GM10248 (cell line): ENCODE measurements around the gene INSIG1.

Source experiments
- CTCF ChIA-PET: fragments of 300-600 bp; sonication (Branson Sonifier 250); formaldehyde crosslinking; extraction: SDS; loops from one replicate; lab custom pipeline; 2021; ENCODE audit warnings: antibody characterized with exemption; lab: Yijun Ruan, JAX
- POLR2A ChIA-PET: fragments of 350-650 bp; sonication (Branson Sonifier 250); formaldehyde crosslinking; extraction: SDS; loops from one replicate; lab custom pipeline; 2020; ENCODE audit warnings: antibody characterized with exemption; lab: Yijun Ruan, JAX
- DNase-seq: peaks from one replicate; pipeline ENCODE4 v3.0.0; 2012; ENCODE audit errors: extremely low spot score
- TF ChIP-seq, protein P1 (sequence below): IDR thresholded peaks from 2 replicates; pipeline ENCODE4 v1.5.1; 2012; ENCODE audit warnings: mild to moderate bottlenecking, low read depth; ENCODE audit errors: extremely low read depth, missing control alignments, control extremely low read depth

The INSIG1 gene

DNA sequence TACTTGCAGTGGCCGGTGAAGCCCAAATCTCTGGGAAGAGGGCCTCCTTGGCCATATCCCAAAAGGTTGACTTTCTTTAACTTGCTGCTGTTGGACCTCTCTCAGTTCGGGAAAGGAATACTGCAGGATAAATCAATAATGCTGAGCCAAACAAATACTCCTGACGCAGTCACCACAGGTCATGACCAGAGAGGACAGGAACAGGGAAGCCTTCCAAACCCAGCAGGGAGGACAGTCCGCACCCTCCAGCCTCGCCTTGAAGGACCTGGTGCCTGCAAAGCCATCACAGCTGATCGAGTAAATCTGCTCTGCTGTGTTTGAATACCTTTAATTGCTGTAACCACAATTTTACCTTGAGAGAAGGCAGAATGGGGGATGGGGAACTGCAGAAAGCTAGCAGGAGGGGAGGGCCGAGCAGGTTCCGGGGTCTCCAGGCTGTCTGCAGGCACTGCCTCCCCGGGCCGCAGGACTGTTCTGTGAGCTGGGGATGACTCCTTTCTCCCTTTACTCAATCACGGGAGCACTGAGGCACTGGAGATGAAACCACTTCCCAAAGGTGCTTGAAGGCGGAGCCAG is 20.8 kb upstream of the INSIG1 start:
- no peak for DNase-seq
- CTCF ChIA-PET: no interaction called here
- POLR2A ChIA-PET: no interaction called here
- TF ChIP-seq, protein P1, sequence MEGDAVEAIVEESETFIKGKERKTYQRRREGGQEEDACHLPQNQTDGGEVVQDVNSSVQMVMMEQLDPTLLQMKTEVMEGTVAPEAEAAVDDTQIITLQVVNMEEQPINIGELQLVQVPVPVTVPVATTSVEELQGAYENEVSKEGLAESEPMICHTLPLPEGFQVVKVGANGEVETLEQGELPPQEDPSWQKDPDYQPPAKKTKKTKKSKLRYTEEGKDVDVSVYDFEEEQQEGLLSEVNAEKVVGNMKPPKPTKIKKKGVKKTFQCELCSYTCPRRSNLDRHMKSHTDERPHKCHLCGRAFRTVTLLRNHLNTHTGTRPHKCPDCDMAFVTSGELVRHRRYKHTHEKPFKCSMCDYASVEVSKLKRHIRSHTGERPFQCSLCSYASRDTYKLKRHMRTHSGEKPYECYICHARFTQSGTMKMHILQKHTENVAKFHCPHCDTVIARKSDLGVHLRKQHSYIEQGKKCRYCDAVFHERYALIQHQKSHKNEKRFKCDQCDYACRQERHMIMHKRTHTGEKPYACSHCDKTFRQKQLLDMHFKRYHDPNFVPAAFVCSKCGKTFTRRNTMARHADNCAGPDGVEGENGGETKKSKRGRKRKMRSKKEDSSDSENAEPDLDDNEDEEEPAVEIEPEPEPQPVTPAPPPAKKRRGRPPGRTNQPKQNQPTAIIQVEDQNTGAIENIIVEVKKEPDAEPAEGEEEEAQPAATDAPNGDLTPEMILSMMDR: no peak

DNA sequence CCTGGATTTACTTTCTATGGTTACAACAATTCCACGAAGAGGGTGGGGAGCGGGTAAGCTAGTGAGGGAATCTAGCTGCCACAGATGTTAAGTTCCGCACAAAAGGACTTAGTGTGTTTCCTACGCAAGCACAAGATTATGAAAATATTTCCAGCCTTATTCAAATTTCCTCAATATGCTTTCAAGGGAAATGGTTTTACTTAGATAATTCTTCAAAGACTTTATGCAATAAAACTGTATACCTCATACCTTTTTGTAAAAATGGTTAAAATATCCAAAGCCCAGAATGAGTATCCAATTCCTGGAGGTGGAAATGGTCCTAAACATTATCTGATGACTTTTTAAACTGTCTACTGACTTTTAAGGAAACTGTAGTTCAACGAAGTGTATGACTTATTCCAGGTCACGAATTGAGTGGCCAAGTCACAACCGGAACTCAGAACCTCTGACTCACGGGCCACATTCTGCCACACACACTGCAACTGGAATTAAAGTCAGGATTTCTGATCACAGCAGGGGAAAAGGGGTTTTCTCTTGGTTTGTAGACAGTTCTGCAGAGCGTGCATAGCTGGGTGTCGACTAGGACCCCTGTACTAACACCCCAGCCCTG is 20.2 kb upstream of the INSIG1 start:
- CTCF ChIA-PET: no interaction called here
- TF ChIP-seq, protein P1: no peak
- POLR2A ChIA-PET: no interaction called here
- DNase-seq: no peak

DNA sequence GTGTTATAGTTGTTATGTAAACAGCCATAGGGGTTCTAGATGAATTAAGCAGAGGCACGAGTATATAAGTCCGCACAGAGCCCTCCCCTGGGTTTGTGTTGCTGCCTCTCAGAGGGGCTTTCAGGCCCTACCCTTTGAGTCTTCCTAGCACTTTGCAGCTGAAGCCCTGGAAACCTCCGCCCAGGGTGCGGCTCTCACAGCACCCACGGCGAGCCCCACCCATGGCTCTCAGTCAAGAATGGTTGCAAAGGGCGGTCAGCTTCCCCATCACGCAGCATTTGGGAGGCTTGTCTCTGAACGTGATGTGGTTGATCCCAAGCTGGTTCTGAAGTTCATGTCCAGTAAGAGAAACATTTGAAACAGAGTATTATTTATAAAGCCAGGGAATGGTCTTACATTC is 18.8 kb upstream of the INSIG1 start:
- CTCF ChIA-PET: interaction anchor here (0.7 to 1.0 kb wide), 2 partner anchors 16 to 66 kb away, joined by 3 read pairs; no protein-coding TSS in a partner anchor
- TF ChIP-seq, protein P1: no peak
- POLR2A ChIA-PET: no interaction called here

DNA sequence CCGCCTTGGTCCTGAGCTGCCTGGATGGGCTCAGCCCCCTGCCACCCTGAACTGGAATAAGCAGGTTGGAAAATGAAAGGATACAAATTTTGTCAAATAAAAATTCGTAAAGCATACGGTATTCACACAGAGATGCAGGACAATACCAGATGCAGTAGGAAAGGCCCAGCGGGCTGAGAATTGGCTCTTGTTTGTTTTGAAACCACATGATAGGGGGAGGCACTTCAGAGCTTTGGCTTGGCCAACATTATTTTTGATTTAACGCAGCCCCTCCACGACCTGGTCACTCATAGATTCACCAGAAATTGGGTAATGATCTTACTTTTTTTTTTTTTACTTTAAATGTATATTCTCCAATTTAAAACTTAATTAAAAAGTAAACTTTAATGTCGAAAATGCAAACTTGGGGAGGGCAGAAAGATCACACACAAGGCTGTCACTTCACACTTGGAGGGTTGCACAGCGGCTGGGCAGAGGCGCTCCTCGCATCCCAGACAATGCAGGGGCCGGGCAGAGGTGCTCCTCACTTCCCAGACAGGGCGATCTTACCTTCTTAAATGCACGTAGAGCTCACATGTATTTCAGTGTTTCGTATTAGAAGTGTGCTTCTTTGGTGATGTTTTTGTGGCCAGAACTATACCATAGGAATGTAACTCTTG is 17.8 kb upstream of the INSIG1 start:
- POLR2A ChIA-PET: no interaction called here
- CTCF ChIA-PET: interaction anchor here (1.1 kb wide), 1 partner anchor 10 kb away, joined by 3 read pairs; no protein-coding TSS in a partner anchor
- DNase-seq: no peak
- TF ChIP-seq, protein P1: no peak

More for the DNA sequence above, 18.8 kb upstream of the INSIG1 start:
- DNase-seq: no peak

DNA sequence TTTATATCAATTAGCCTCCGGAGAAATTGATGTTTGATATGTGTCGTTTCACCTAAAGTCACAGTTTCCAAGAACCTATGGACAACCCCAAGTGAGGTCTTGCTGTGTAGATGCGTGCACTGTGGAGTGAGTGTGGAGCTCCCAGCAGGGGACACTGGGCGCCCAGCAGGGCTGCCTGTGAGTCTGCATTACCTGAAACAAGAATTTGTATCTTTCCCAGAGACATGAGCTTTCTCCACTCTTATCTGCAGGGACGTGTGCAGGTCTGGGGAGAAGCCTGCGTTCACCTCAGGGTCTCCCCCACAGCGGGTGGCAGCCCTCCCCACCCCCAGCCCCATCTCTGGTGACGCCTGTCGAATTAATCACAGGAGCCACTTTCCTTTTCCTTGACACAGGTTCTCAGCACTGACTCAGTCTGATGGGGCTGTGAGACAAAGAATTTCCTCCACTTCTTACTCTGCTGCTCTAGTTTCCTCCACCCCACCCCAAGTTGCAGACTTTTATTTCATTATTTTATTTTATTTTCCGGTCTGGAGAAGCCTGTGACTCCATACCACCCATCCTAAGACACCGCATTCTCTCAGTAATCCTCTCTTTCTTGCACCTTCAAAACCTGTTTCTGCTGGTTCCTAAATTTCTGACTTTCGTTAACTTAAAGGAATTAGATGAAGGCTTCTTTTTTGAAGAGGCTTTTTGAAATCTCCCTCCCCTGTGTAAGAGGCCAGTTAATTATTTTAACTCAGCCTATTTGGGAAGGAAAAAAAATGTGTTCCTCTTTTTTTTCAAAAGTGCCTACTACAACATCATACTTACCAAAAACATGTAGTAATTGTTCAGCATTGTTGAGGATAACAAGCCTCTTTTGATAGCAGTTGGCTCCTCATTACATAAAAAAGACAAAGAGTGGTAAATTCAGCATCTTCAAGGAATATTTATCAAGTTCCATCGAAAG is 17.0 kb upstream of the INSIG1 start:
- CTCF ChIA-PET: interaction anchor here (0.6 to 1.2 kb wide), 3 partner anchors 9 to 64 kb away, joined by 3 read pairs; no protein-coding TSS in a partner anchor
- POLR2A ChIA-PET: no interaction called here
- DNase-seq: no peak
- TF ChIP-seq, protein P1: no peak
